GM12878 (cell line): ENCODE data around the gene TBC1D10B. TPM values are rescaled to one million over a fixed set of nuclear protein-coding genes. Genes with fewer than 3 reads are reported as not detected.

Experiments used
- ATAC-seq: fragments of 200-7000 bp; cut with Tn5 transposase; 3 replicates; pipeline ENCODE4 v1.9.1; 2020; ENCODE audit warnings: mild to moderate bottlenecking, moderate library complexity
- BruUV-seq: library from RNA; stranded (reverse); fragments of 400-500 nt; replicated peaks from 2 replicates; lab custom pipeline; 2021; lab: Mats Ljungman, UMichigan
- CTCF ChIA-PET: fragments of 300-600 bp; sonication (Branson Sonifier 250); formaldehyde crosslinking; extraction: SDS; loops from one replicate; lab custom pipeline; 2021; ENCODE audit warnings: inconsistent platforms; lab: Yijun Ruan, JAX
- POLR2A ChIA-PET: fragments of 350-600 bp; formaldehyde crosslinking; extraction: SDS; loops from one replicate; lab custom pipeline; 2021; ENCODE audit warnings: inconsistent platforms; lab: Charles Lee
- RAD21 ChIA-PET: fragments of 300-600 bp; sonication (Branson Sonifier 250); formaldehyde crosslinking; loops from one replicate; lab custom pipeline; 2023; ENCODE audit warnings: antibody characterized with exemption; ENCODE audit not compliant: unreplicated experiment; lab: Charles Lee
- SMC1A ChIA-PET: fragments of 300-600 bp; sonication (Branson Sonifier 250); formaldehyde crosslinking; loops from one replicate; lab custom pipeline; 2023; ENCODE audit not compliant: unreplicated experiment, uncharacterized antibody; lab: Charles Lee
- DNase-seq: peaks from one replicate; pipeline ENCODE4 v3.0.0-alpha.2; 2011; ENCODE audit warnings: low read depth, low spot score
- FAIRE-seq: peaks from 3 replicates; lab custom pipeline; 2011; peaks lifted over from hg19 to GRCh38; lab: Jason Lieb, UNC
- H2AFZ ChIP-seq: 2 replicates; pipeline ENCODE4 v1.6.0; 2011; ENCODE audit warnings: low read depth, low read length, control low read depth; ENCODE audit not compliant: control insufficient read depth
- H3K27ac ChIP-seq: 2 replicates; pipeline ENCODE4 v1.5.1; 2011; ENCODE audit warnings: control low read depth; ENCODE audit not compliant: control insufficient read depth, insufficient read depth
- H3K27me3 ChIP-seq, 2 experiments: replicated peaks in 1 of 2; 2 replicates each; pipeline versions ENCODE4 v1.6.0 to v1.6.1; 2011; ENCODE audit warnings: low read length in 1 of 2; ENCODE audit not compliant: control insufficient read depth in 2 of 2, insufficient read depth in 2 of 2
- H3K36me3 ChIP-seq, 2 experiments: 2 replicates each; pipeline ENCODE4 v1.5.1; 2011; ENCODE audit warnings: low read length in 1 of 2; ENCODE audit not compliant: control insufficient read depth in 2 of 2, insufficient read depth in 2 of 2
- H3K4me1 ChIP-seq: 2 replicates; pipeline ENCODE4 v1.6.1; 2011; ENCODE audit warnings: mild to moderate bottlenecking, low read length, moderate library complexity, mixed read lengths; ENCODE audit not compliant: control insufficient read depth, insufficient read depth
- H3K4me2 ChIP-seq: 2 replicates; pipeline ENCODE4 v1.6.0; 2011; ENCODE audit warnings: control low read depth; ENCODE audit not compliant: control insufficient read depth, insufficient read depth
- H3K4me3 ChIP-seq: fragments of 200-600 bp; sonication (generic); 2 replicates; pipeline ENCODE4 v1.5.1; 2016
- H3K79me2 ChIP-seq: 2 replicates; pipeline ENCODE4 v1.6.0; 2011; ENCODE audit warnings: low read length; ENCODE audit not compliant: control insufficient read depth, insufficient read depth
- H3K9ac ChIP-seq: 2 replicates; pipeline ENCODE4 v1.8.0; 2011; ENCODE audit warnings: low read length, control low read depth, mixed read lengths; ENCODE audit not compliant: control insufficient read depth, insufficient read depth
- H3K9me3 ChIP-seq: replicated peaks from 3 replicates; pipeline ENCODE4 v1.5.1; 2011; ENCODE audit warnings: mild to moderate bottlenecking, low read length; ENCODE audit not compliant: control insufficient read depth, insufficient read depth
- H4K20me1 ChIP-seq: 2 replicates; pipeline ENCODE4 v1.6.0; 2011; ENCODE audit not compliant: control insufficient read depth, insufficient read depth
- BHLHE40 ChIP-seq, 2 experiments: fragments of 450-650 bp in 1 of 2; IDR thresholded peaks; 2 replicates each; pipeline ENCODE4 v1.6.1; 2011 to 2017; ENCODE audit warnings: low read depth in 2 of 2, borderline replicate concordance in 1 of 2, improper control_type of control experiment in 1 of 2, low read length in 1 of 2, mild to moderate bottlenecking in 1 of 2
- CBX5 ChIP-seq: sonication (generic); IDR thresholded peaks from 2 replicates; pipeline ENCODE4 v1.6.1; 2016; ENCODE audit warnings: low read depth, moderate library complexity, mild to moderate bottlenecking, inconsistent platforms
- CUX1 ChIP-seq: IDR thresholded peaks from 2 replicates; pipeline ENCODE4 v1.6.1; 2012; ENCODE audit warnings: improper control_type of control experiment, low read depth, low read length; ENCODE audit not compliant: insufficient replicate concordance
- ETV6 ChIP-seq, 2 experiments: fragments of 450-650 bp in 1 of 2; IDR thresholded peaks in 1 of 2; conservative IDR thresholded peaks in 1 of 2; 2 replicates each; pipeline ENCODE4 v1.6.1; 2014; ENCODE audit warnings: antibody characterized with exemption in 1 of 2, borderline replicate concordance in 1 of 2, low read depth in 1 of 2, mild to moderate bottlenecking in 1 of 2, moderate library complexity in 1 of 2
- GATAD2B ChIP-seq: fragments of 450-650 bp; conservative IDR thresholded peaks from 2 replicates; pipeline ENCODE4 v1.6.1; 2017; ENCODE audit warnings: low read depth, mild to moderate bottlenecking, moderate library complexity
- HCFC1 ChIP-seq: fragments of 150-350 bp; IDR thresholded peaks from 2 replicates; pipeline ENCODE4 v1.6.1; 2014; ENCODE audit warnings: low read length
- HDAC6 ChIP-seq: fragments of 200-600 bp; sonication (generic); IDR thresholded peaks from one replicate; pipeline ENCODE4 v1.8.0; 2017; ENCODE audit warnings: antibody characterized with exemption; ENCODE audit not compliant: unreplicated experiment
- NR2C2 ChIP-seq: IDR thresholded peaks from 2 replicates; pipeline ENCODE4 v1.6.1; 2011; ENCODE audit warnings: borderline replicate concordance, low read depth; ENCODE audit not compliant: control insufficient read depth, insufficient read length
- REST ChIP-seq: IDR thresholded peaks from 2 replicates; pipeline ENCODE4 v1.6.1; 2012; ENCODE audit warnings: mild to moderate bottlenecking, low read depth, low read length
- SREBF1 ChIP-seq: IDR thresholded peaks from 2 replicates; pipeline ENCODE4 v1.6.1; 2012; ENCODE audit warnings: mild to moderate bottlenecking, low read length
- STAT1 ChIP-seq: fragments of 450-650 bp; conservative IDR thresholded peaks from 2 replicates; pipeline ENCODE4 v1.6.1; 2014; ENCODE audit warnings: antibody characterized with exemption, mild to moderate bottlenecking
- ZNF207 ChIP-seq: fragments of 450-650 bp; IDR thresholded peaks from 2 replicates; pipeline ENCODE4 v1.6.1; 2014; ENCODE audit warnings: antibody characterized with exemption, mild to moderate bottlenecking, borderline replicate concordance
- WGBS: methylation state at CpG from one replicate; pipeline ENCODE4 v1.1.6; 2016; ENCODE audit warnings: low lambda C conversion rate; ENCODE audit not compliant: insufficient replicate concordance, insufficient coverage; ENCODE audit errors: missing lambda C conversion rate; 5-methylcytosine and 5-hydroxymethylcytosine counted together
- in situ Hi-C: fragments of 300-500 bp; cut with MboI; formaldehyde crosslinking; loops from 9 replicates; pipeline ENCODE4 v1.14.3; 2018; ENCODE audit warnings: mixed read lengths
- intact Hi-C: fragments of 100-400 bp; cut with micrococcal nuclease; formaldehyde crosslinking; loops from one replicate; pipeline ENCODE4 v1.14.2; 2022; ENCODE audit not compliant: unreplicated experiment
- polyA plus RNA-seq, 11 experiments: library from polyadenylated mRNA; depleted of rRNA in 4 of 11; unstranded in 6 of 11; stranded (reverse) in 5 of 11; fragments of >200 nt; fragmentation: Nextera tagmentation in 4 of 11; fragmentation: Illumina TruSeq in 1 of 11; extraction: Ambion mirVana in 4 of 11; extraction: Trizol in 1 of 11; gene quantifications; 1 replicate in 1 of 11; 2 replicates in 10 of 11; pipeline versions ENCODE4 v1.2.1 to v1.2.3, GENCODE V29; 2011 to 2016; ENCODE audit warnings: inconsistent platforms in 2 of 11, missing spikeins in 2 of 11, low read depth in 1 of 11
- total RNA-seq, 4 experiments: library from RNA; depleted of rRNA in 3 of 4; stranded (reverse); fragments of >200 nt in 3 of 4; fragmentation: Illumina TruSeq in 1 of 4; extraction: Trizol in 1 of 4; gene quantifications; 2 replicates each; pipeline versions ENCODE4 v1.2.1 to v1.2.3, GENCODE V29; 2013 to 2021

Gene TBC1D10B
- total and polyA plus RNA-seq, 10 of the 15 experiments (the other 5 are each of a cell fraction or from before 2014, with no cell fraction given), result 2.2 to 51.2 (median 11.6) TPM

GRCh38 chr16:30398661-30399434 is 28.6 kb upstream of the TBC1D10B start:
- in situ Hi-C loops, result no loop called here
- FAIRE-seq, result no peak
- WGBS, result 73% methylated on average over 23 of the region's 23 CpGs
- TF ChIP-seq GATAD2B (no peak), REST (no peak), CUX1 (no peak), ETV6 (conservative IDR thresholded peaks at IDR 0.05 in 1 of 2, IDR thresholded peaks at IDR 0.05 in 1 of 2; ENCODE audit: borderline replicate concordance in 1 of 2, low read depth in 1 of 2) (no peak), BHLHE40 (IDR thresholded peaks at IDR 0.05; ENCODE audit: borderline replicate concordance in 1 of 2, low read depth in 2 of 2, low read length in 1 of 2) (no peak), SREBF1 (no peak), HDAC6 (no peak), ZNF207 (no peak), HCFC1 (no peak), STAT1 (no peak), NR2C2 (no peak), CBX5 (no peak)

More at GRCh38 chr16:30398661-30399434, 28.6 kb upstream of the TBC1D10B start:
- no peaks in the 10 kb centered on the region for H3K9me3 ChIP-seq
- DNase-seq, result no peak
- no peak overlapping the region for H3K4me3 ChIP-seq
- no peaks in the 10 kb centered on the region for H4K20me1 ChIP-seq
- CTCF ChIA-PET, result interaction anchor here (1.1 to 1.8 kb wide), 4 partner anchors 9 to 295 kb away, joined by 3 to 6 read pairs (median 4); partner anchors contain the start of gene ZNF771
- RAD21 ChIA-PET, result interaction anchor here (1.3 to 2.4 kb wide), 4 partner anchors 10 to 27 kb away, joined by 4 to 10 read pairs (median 8); partner anchors contain the start of gene SEPTIN1
- no peaks in the 10 kb centered on the region; a peak in 1 of 4 replicates for H3K27me3 ChIP-seq
- SMC1A ChIA-PET, result interaction anchor here (1.1 to 2.2 kb wide), 5 partner anchors 10 to 28 kb away, joined by 3 to 6 read pairs (median 4); partner anchors contain the start of genes SEPTIN1 and TBC1D10B
- peaks cover 0 to 2% of the 10 kb centered on the region in 2 experiments; a peak in 3 of 4 replicates for H3K36me3 ChIP-seq
- POLR2A ChIA-PET, result no interaction called here
- no peak overlapping the region for H2AFZ ChIP-seq
- peaks cover 5% of the 10 kb centered on the region for H3K79me2 ChIP-seq
- no peak overlapping the region for H3K27ac ChIP-seq
- no peak overlapping the region for H3K9ac ChIP-seq
- no TSS peak for BruUV-seq
- H3K4me1 ChIP-seq, result peaks cover 13% of the 10 kb centered on the region
- ATAC-seq, result no peak
- intact Hi-C loops, result no loop called here
- no peak overlapping the region for H3K4me2 ChIP-seq
